Duodenal mucosa (tissue), 2 donors: Measurements from ENCODE around the gene ARV1.
A peak's percentile ranks its signal among the peaks of the same experiment; 100 is the strongest.
"Not testable (repeated sequence)": the region's sequence is repeated elsewhere in the genome, so short reads cannot be mapped to it uniquely, and the experiment has no call there.

Experiments
- H3K27ac ChIP-seq: one replicate; pipeline ENCODE4 v1.7.0; 2013; ENCODE audit warnings: low read depth, low read length
- H3K27me3 ChIP-seq, 2 donors: one replicate each; pipeline ENCODE4 v1.7.0; 2013; ENCODE audit warnings: low read length in 2 of 2, control low read depth in 1 of 2; ENCODE audit not compliant: insufficient read depth in 2 of 2, control insufficient read depth in 1 of 2
- H3K36me3 ChIP-seq, 2 donors: one replicate each; pipeline ENCODE4 v1.7.0; 2013; ENCODE audit warnings: low read length in 2 of 2, control low read depth in 1 of 2; ENCODE audit not compliant: insufficient read depth in 2 of 2, control insufficient read depth in 1 of 2
- H3K4me1 ChIP-seq, 2 donors: one replicate each; pipeline ENCODE4 v1.7.0; 2013; ENCODE audit warnings: low read length in 2 of 2, control low read depth in 1 of 2; ENCODE audit not compliant: insufficient read depth in 2 of 2, control insufficient read depth in 1 of 2
- H3K4me3 ChIP-seq, 2 donors: one replicate each; pipeline ENCODE4 v1.7.0; 2013; ENCODE audit warnings: low read length in 2 of 2, low read depth in 1 of 2
- H3K9ac ChIP-seq, 2 donors: one replicate each; pipeline ENCODE4 v1.7.0; 2013; ENCODE audit warnings: low read length in 2 of 2, low read depth in 1 of 2
- H3K9me3 ChIP-seq, 2 donors: one replicate each; pipeline ENCODE4 v1.7.0; 2013; ENCODE audit warnings: low read length in 2 of 2, control low read depth in 1 of 2; ENCODE audit not compliant: control insufficient read depth in 1 of 2

Gene ARV1

GRCh38 chr1:231039161-231040018, 60.5 kb downstream of the ARV1 start:
- Histone ChIP-seq H3K4me1 (peaks cover 5 to 17% of the 10 kb centered on the region in 2 donors), H3K9me3 (no peaks in the 10 kb centered on the region), H3K27ac (no peak overlapping the region), H3K9ac (peak overlapping the region; percentile 37 to 57), H3K27me3 (peaks cover 11 to 16% of the 10 kb centered on the region in 2 donors), H3K4me3 (peak overlapping the region; percentile 73 to 75), H3K36me3 (no peaks in the 10 kb centered on the region)

DNA sequence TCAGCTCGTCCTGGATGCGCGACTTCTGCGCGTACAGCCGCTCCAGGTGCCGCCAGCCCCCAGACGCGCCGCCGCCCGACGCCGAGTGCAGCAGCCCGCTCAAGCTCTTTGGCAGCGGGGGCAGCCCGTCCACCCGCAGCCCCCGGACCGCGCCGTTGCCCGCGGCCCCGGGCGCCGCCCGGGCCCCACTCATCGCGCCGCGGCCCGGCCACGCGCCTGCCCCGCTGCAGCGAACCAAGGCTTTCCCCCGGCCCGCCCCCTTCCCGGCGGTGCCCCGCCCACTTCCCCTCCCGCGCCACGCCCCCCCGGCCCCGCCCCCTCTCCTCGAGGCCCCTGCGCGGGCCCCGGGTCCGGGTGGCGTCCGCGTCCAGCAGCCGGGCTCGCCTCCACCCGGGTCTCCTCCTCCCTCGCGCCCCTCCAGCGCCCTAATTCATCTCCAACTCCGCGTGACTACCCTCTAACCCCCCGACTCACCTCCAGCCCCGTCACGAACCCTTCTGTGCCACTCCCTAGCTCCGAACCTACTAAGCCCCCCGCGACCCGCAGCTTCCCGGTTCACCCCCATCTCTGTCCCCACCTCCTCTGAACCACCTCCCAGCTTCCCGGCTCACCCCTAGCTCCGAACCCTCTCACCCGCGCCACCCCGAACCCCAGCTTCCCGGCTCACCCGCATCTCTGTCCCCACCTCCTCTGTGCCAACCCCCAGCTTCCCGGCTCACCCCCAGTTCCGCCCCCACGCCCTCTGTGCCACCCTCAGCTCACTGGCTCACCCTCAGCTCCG, 61.3 kb downstream of the ARV1 start, which contains the start of gene FAM89A:
Gene FAM89A, minus strand, starts transcription at position 236 of the 781 bp plus-strand sequence. Its CDS starts 43 bp downstream, at position 193.
- peaks cover 11 to 16% of the 10 kb centered on the region in 2 donors for H3K27me3 ChIP-seq
- no peaks in the 10 kb centered on the region for H3K36me3 ChIP-seq
- no peak within 1 kb of the TSS for H3K27ac ChIP-seq
- peak within 1 kb of the TSS; percentile 37 to 57 for H3K9ac ChIP-seq
- H3K4me3 ChIP-seq: peak within 1 kb of the TSS; percentile 73 to 75
- peaks cover 5 to 17% of the 10 kb centered on the region in 2 donors for H3K4me1 ChIP-seq
- H3K9me3 ChIP-seq: no peaks in the 10 kb centered on the region

GRCh38 chr1:231040800-231041718, 62.2 kb downstream of the ARV1 start:
- H3K27me3 ChIP-seq: peaks cover 11 to 16% of the 10 kb centered on the region in 2 donors
- peaks cover 5 to 17% of the 10 kb centered on the region in 2 donors for H3K4me1 ChIP-seq
- no peaks in the 10 kb centered on the region for H3K36me3 ChIP-seq
- no peak overlapping the region for H3K9ac ChIP-seq
- H3K9me3 ChIP-seq: no peaks in the 10 kb centered on the region
- H3K4me3 ChIP-seq: peak overlapping the region; percentile 57 to 69
- H3K27ac ChIP-seq: no peak overlapping the region

DNA sequence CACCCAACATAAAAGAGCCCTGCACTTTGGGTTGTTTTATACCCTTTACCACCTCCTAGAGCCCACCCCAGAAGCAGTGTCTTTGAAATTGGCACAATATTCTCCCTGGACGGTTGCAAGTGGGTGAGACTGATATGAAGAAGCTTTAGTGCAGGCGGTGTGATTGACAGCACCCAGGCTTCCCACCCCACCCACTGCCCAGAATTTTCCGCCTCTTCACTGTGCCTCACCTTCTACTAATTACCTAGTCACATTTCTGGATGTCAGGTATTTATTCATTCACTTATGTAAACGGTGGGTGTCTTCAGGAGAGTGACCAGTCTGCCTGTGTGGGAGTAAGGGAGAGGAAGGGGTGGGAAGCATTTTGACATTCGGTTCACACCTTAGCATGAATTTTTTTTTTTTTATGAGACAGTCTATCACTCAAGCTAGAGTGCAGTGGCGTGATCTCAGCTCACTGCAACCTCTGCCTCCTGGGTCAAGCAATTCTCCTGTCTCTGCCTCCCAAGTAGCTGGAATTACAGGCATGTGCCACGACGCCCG, 62.9 kb downstream of the ARV1 start:
- Histone ChIP-seq H3K36me3 (no peaks in the 10 kb centered on the region), H3K4me1 (peaks cover 5 to 17% of the 10 kb centered on the region in 2 donors), H3K4me3 (no peak overlapping the region), H3K27ac (no peak overlapping the region), H3K9ac (no peak overlapping the region), H3K27me3 (peaks cover 11 to 18% of the 10 kb centered on the region in 2 donors), H3K9me3 (no peaks in the 10 kb centered on the region)

DNA sequence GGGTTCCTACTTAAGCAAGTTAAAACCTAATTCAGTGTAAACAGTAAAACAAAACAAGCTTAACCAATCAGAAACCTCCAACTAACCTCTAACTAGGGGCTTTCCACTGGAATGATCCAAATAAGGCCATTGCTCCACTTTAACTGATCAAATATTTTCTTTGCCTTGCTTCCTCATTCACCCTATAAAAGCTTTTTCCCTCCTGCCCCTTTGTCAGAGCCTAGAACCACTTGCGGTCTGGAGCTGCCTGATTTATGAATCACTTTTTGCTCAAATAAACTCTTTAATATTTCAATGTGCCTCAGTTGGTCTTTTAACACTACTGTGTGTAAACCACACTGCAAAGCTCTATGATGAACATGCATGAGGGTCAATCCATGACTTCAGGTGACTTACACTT, 65.7 kb downstream of the ARV1 start:
- H3K9me3 ChIP-seq: no peaks in the 10 kb centered on the region
- peaks cover 0 to 6% of the 10 kb centered on the region in 2 donors for H3K27me3 ChIP-seq
- peaks cover 0 to 10% of the 10 kb centered on the region in 2 donors for H3K4me1 ChIP-seq
- no peak overlapping the region for H3K4me3 ChIP-seq
- H3K27ac ChIP-seq: no peak overlapping the region
- no peaks in the 10 kb centered on the region for H3K36me3 ChIP-seq
- no peak overlapping the region for H3K9ac ChIP-seq

GRCh38 chr1:231045286-231045685, 66.4 kb downstream of the ARV1 start:
- Histone ChIP-seq H3K4me1 (peaks cover 0 to 9% of the 10 kb centered on the region in 2 donors), H3K4me3 (no peak overlapping the region), H3K9ac (no peak overlapping the region), H3K27me3 (peaks cover 0 to 6% of the 10 kb centered on the region in 2 donors), H3K36me3 (no peaks in the 10 kb centered on the region), H3K27ac (no peak overlapping the region), H3K9me3 (no peaks in the 10 kb centered on the region)

GRCh38 chr1:231045921-231046729, 67.2 kb downstream of the ARV1 start:
- H3K27me3 ChIP-seq, H3K27ac ChIP-seq, H3K4me3 ChIP-seq, H3K36me3 ChIP-seq, H3K4me1 ChIP-seq, H3K9ac ChIP-seq, H3K9me3 ChIP-seq: not testable (repeated sequence)

GRCh38 chr1:231046730-231047395, 68.0 kb downstream of the ARV1 start:
- H3K9ac ChIP-seq: no peak overlapping the region
- H3K4me1 ChIP-seq: no peaks in the 10 kb centered on the region
- no peaks in the 10 kb centered on the region for H3K36me3 ChIP-seq
- no peaks in the 10 kb centered on the region for H3K9me3 ChIP-seq
- H3K27ac ChIP-seq: no peak overlapping the region
- H3K27me3 ChIP-seq: peaks cover 0 to 6% of the 10 kb centered on the region in 2 donors
- H3K4me3 ChIP-seq: no peak overlapping the region
